Fibroblast of skin of right quadriceps (primary cell): ENCODE results near the gene TPRX2.
"Not testable (repeated sequence)": the region's sequence is repeated elsewhere in the genome, so short reads cannot be mapped to it uniquely, and the experiment has no call there.

Source experiments
- DNase-seq: peaks from one replicate; pipeline ENCODE4 v3.0.0-alpha.2; 2013

TPRX2 gene

DNA sequence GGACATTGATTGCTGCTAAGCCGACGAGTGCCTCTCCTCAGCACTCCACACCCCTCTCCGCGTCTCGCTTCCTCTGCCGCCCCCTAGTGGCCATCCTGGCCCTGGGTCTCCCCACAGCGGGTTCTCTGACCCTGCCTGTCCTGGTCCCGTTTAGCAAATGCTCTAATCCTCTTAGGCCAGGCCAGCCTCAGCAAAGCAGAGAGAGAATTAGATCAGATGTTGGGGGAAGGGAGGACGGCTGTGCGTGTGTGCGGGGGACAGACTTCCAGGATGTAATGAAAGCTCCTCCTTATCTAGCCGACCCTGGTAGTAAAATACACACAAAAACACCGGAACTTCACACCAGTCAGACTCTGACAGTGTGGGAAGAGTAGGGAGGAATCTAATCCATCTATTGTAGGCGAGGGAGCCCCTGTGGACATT lies 4.5 kb downstream of the TPRX2 start:
- peak; percentile 48 for DNase-seq

DNA sequence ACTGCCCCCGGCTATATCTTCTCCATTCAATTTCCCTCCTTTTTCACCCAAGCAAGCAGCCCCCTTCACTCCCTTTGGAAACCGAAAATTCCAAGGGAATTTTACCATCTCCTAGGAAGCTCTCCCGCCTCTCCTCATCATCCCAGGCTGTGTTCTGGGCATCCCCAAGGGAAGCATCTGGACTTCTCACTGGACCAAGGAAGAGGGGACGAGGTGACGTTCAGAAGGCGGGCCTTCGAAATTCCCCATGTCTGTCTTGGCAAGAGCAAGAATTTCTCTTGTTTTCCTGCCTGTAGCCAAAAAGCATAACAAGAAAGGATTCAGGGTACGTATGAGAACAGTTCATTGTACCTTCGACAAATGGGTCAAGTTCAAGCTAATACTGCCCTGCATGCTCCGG lies 6.1 kb downstream of the TPRX2 start:
- no peak for DNase-seq

DNA sequence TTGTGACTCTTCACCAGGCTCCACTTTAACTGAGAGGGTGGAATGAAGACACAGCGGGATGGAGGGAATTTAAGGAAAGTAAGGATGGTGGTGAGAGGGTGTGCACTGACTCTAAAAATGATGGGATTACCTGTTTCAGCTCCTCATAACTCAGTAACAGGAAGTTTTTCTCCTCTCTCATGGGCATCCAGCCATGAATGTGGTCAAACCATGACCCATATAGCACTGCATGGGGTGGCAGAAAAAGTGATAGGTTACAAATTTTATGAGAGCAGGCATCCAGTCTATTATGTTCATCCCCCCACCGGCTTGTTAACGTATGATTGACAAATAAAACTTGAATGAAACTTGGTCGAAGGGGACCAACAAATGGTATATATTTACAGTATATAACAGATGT lies 19.9 kb downstream of the TPRX2 start:
- DNase-seq: no peak

DNA sequence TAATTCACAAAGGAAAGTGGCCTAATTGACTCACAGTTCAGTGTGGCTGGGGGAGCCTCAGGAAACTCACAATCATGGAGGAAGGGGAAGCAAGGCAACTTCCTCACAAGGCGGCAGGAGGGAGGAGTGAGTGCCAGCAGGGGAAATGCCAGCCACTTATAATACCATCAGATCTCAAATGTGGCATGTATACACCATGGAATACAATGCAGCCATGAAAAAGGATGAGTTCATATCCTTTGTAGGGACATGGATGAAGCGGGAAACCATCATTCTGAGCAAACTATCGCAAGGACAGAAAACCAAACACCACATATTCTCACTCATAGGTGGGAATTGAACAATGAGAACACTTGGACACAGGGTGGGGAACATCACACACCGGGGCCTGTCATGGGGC lies 20.4 kb downstream of the TPRX2 start:
- not testable (repeated sequence) for DNase-seq

DNA sequence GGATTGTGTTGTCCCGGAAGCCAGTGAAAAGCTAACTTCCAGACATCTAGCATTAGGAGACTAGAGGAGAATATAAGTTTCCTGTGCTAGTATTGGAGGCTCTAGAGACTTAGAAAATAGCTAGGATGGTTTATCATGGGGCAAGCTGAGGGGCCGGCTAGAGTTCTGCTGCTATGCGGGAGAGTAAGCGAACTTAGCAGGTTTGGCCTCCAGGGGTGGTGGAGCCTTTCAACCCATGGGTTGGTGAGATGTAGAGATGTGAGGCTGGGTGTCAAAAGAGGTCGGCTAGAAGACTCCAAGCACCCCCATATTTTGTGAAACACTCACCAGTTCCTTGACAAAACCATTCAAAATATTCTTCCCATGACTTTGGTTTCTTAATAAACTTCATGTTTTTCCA lies 22.7 kb downstream of the TPRX2 start:
- no peak for DNase-seq

DNA sequence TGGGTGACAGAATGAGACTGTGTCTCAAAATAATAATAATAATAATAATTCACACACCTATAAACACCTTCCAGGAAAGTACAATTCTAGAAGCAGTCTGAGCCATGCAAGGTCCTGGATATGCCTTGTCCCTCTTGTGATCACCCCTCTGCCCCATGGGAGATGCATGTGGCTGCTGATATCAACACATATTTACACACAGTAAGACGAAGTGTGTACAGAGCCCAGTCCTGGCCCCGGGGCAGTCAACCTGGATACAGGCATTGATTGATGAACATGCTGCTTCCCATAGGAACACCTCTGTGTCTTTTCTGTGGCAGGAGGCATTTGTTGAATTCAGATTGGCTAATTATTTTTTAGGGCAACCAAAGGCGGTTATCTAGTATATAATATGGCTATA lies 23.9 kb downstream of the TPRX2 start:
- DNase-seq: no peak

DNA sequence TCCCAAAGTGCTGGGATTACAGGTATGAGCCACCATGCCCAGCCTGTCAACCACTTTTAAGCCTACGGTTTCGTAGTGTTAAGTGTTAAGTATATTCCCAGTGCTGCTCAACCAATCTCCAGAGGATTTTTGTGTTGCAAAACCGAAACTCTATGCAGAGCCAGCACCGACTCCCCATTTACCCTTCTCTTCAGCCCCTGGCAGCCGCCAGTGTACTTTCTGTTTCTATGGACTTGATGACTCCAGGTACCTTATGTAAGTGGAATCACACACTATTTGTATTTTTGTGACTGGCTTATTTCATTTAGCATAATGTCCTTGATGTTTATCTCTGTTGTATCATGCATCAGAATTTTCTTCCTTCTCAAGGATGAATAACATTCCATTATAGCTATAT lies 26.0 kb downstream of the TPRX2 start:
- no peak for DNase-seq

DNA sequence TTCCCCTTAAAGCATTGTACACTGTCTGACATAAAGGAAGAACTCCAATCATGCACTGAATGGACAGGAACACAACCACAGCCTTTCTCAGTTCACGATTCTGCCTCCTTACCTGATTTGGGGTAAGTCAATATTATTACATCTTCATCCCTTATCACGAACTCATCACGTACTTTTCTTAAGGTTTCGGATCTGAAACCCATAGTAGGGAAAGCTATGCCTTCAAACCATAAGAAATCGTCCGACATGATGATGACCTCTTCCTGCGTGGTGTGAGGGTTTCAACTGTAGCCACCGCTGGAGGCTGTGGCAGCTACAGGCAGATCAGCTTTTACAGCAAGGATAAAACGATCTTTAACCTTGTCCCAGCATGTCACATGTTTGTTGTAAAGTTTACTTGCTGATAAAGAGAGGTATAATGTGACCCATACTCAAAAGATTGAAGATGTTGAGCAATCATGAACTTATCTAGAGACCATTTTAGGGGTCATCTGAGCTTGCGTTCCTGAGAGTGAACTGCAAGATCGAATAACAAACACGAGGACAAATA lies 27.1 kb downstream of the TPRX2 start, which contains the start of gene SULT2A1:
SULT2A1 (minus strand) TSS at position 306 of the 550 bp plus-strand sequence; CDS start at position 248, 58 bp downstream.
- no peak for DNase-seq

DNA sequence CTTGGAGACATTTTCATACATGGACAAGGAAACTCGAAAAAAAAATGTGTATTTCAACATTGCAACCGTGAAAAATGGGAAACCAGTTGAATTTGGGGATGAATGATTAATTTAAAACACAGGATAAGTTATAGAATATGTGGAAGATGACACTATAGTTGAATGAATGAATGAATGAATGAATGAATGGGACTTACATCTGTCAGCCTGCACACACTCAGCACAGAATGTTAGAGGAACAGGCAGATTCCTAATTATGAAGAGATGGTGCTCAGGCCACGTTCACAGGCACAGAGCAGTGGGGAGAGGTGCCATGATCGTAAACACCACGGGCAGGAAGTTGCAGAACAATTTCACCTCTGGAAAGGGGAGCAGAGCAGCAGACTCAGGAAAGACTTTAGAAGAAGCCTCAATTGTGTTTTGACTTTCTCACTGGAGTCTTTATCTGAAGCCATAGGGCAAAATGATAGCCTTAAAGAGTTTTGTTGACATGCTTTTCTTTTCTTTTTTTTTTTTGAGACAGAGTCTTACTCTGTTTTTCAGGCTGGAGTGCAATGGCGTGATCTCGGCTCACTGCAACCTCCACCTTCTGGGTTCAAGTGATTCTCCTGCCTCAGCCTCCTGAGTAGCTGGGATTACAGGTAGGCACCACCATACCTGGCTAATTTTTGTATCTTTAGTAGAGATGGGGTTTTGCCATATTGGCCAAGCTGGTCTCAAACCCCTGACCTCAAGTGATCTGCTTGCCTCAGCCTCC lies 32.0 kb downstream of the TPRX2 start:
- no peak for DNase-seq

DNA sequence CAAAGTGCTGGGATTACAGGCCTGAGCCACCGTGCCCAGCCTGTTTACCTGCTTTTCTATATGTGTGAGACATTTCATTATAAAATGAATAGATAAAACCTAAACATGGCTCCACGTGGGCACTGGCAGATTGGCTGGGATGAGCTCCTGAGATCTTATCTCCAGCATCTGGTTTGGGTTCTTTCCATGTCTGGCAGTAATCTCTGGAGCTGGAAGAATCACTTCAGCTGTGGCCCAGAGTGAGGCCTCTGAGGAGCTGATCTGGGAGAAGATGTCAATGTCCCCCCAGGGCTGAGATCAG lies 32.5 kb downstream of the TPRX2 start:
- DNase-seq: no peak

DNA sequence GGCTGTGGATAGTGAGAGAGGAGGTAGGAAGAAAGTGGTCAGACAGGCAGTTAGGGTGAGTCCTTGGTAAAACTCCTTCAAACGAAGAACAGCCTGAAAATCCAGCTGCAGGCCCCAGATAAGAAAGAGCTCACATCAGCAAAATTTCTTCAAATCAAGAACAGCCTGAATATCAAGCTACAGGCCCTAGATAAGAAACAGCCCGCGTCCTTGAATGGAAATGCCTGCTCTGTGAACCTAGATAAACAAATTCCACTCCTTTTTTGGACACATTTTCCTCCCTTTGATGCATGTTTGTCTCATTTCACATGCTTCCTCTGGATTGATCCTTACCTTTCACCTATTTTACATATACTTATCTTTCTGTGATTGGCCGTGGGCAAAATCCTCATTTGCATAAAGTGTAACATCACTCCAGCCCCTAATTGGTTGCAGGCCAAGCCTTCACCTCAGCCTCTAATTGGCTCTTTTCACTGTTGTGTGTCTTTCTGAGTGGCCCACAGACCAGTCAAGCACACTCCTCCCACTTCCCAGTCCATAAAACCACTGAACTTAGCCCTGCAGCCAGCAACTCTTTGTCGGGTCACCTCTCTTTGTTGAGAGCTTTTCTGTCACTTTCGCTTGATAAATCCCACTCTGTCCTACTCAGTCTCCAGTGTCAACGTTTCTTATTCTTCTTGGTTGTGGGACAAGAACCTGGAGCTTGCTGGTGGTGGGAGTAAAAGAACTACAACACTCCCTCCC lies 33.1 kb downstream of the TPRX2 start:
- no peak for DNase-seq

DNA sequence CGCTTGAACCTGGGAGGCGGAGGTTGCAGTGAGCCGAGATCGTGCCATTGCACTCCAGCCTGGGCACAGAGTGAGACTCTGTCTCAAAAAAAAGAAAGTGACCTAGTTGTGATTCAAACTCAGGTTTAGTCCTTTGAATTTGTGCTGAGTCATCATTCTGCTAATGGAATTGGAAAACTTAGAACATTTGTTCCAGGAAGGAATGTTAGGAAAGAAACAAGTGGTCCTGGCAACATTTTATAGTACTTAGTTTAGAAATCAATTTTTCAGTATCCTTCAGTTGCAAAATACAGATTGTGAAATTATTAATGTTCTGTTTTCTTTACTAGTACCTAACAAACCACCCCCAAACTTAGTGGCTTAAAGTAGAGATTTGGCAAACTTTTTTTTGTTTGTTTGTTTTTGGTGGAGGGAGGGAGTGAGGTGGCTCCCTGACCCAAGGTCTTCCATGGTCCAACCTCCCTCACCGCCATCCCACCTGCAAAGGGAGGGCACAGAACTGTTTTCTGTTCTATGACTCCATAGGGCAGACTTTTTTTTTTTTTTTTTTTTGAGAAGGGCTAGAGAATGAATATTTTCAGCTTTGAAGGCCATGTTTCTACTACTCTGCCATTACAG lies 36.2 kb downstream of the TPRX2 start:
- no peak for DNase-seq

DNA sequence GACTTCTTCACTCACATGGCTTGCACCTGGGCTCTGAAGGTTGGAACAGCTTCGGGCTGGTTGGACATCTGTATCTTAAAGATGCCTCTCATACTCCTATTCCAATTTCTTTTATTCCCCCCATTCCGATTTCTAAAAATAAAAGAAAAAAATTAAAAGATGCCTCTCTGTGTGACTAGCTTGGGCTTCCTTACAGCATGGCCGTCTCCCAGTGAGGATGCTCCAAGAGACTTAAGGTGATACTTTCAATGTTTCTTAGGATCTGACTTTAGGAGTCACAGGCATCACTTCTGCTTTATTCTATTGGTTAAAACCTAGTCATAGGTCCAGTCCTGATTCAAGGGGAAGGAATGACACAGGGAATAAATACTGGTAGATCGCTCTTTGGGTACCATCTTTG lies 37.0 kb downstream of the TPRX2 start:
- DNase-seq: no peak

DNA sequence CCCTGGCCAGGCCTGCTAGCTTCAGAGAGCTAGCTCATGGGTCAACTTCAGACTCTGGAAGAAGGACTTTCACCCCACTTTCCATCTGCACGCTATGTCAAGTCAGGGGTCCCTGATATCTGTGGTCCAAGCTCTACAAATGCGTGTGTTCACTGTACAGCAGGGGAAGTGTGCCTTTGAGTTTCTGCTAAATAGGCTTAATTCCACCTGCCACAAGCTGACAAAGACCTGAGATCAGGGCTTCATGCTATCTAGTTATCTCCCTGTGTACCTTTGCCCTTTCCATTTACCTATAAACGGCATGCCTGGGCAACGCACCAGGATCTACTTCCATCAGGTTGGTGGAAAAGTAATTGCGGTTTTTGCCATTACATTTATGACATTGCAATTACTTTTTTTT lies 37.7 kb downstream of the TPRX2 start:
- DNase-seq: no peak

DNA sequence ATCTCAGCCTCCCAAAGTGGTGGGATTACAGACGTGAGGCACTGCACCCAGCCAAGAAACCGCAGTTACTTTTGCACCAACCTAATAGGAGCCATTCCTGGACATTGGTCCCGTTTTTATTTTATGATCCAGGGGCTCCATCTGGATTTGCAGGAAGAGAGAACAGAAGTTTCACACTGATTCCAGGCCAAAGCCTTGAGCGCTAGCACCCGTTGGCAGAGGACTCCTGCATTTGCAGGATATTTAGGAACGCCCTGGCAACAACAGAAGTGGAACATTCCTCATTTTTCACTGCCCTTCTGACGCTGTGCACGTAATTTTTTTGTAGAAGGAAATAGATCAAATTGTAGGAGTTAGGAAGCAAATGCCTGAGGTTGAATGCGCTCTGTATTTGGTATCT lies 38.8 kb downstream of the TPRX2 start:
- no peak for DNase-seq

DNA sequence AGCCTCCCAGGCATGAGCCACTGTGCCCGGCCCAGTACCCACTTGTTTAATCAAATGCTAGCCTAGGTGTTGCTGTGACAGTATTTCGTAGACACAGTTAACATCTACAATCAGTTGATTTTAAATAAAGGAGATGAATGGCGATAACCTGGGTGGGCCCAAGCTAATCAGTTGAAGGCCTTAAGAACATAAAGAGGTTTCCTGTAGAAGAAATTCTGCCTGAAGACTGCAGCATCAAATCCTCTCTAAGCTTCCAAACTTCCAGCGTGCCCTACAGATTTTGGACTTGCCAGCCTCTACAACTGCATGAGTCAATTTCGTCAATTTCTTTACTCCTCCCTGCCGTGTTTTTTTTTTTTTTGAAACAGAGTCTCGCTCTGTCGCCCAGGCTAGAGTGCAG lies 40.3 kb downstream of the TPRX2 start:
- no peak for DNase-seq

DNA sequence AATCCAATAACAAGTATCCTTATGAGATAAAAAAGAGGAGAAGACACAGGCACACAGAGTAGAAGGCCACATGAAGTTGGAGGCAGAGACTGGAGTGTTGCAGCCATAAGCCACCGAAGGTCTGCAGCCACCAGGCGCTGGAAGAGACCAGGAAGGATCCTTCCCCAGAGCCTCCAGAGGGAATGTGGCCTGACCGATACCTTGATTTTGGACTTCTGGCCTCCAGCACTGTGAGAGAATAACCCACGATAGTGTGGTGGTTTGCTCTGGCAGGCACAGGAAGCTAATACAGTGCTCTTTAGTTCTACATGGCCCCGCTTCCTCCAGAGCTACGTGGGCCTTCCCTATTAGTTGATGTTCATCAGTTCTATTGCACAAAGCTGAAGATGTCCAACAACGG lies 42.3 kb downstream of the TPRX2 start:
- no peak for DNase-seq

DNA sequence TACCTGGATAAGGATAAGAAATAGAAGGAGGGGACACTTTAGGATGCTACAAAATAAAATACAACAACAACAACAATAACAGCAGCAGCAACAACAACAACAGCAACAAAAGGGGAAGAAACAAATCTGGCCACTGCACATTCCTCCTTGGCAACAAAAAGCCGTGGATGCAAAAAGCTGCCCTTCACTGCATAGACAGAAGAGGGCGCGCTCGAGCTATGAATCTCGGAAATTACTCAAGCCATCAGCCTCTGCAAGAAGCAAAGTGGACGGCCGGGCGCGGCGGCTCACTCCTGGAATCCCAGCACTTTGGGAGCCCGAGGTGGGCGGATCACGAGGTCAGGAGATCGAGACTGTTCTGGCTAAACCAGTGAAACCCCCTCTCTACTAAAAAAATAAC lies 50.3 kb downstream of the TPRX2 start:
- not testable (repeated sequence) for DNase-seq

DNA sequence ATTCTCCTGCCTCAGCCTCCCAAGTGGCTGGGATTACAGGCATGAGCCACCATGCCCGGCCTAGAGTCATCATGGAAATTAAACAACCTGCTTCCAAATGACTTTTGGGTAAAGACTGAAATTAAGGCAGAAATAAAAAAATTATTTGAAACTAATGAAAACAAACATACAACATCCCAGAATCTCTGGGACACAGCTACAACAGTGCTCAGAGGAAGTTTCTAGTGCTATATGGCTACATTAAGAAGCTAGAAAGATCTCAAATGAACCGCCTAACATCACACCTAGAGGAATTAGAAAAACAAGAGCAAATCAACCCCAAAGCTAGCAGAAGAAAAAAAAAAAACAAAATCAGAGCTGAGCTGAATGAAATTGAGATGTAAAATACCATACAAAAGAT lies 51.2 kb downstream of the TPRX2 start:
- not testable (repeated sequence) for DNase-seq
